ENCODE data around the gene GATB.

DNA sequence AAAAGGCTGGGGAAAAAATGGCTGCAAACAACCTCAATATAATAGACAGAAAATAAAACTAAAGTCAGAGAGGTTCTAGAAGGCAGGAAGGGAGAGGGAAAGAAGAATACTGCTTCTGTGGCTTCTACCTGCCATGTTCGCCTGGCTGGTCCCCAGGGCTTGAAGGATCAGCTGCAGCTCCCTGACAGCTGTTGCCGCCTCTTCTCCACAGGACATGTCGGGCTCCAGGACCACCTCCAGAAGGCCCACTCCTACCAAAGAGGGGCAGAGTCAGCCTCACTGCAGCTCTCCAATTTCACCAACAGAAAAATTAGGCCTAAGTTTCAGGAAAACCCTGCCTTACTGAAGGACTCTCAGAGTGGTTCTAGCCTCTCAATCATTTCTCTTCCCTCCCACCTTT, 44.9 kb downstream of the GATB start:
- TF ChIP-seq EZH2 (IDR thresholded peaks at IDR 0.05; ENCODE audit: borderline replicate concordance, low read length) = no peak
- TF ChIP-seq, protein P1, sequence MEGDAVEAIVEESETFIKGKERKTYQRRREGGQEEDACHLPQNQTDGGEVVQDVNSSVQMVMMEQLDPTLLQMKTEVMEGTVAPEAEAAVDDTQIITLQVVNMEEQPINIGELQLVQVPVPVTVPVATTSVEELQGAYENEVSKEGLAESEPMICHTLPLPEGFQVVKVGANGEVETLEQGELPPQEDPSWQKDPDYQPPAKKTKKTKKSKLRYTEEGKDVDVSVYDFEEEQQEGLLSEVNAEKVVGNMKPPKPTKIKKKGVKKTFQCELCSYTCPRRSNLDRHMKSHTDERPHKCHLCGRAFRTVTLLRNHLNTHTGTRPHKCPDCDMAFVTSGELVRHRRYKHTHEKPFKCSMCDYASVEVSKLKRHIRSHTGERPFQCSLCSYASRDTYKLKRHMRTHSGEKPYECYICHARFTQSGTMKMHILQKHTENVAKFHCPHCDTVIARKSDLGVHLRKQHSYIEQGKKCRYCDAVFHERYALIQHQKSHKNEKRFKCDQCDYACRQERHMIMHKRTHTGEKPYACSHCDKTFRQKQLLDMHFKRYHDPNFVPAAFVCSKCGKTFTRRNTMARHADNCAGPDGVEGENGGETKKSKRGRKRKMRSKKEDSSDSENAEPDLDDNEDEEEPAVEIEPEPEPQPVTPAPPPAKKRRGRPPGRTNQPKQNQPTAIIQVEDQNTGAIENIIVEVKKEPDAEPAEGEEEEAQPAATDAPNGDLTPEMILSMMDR (conservative IDR thresholded peaks at IDR 0.05 in 1 of 2, IDR thresholded peaks at IDR 0.05 in 1 of 2; ENCODE audit: extremely low read depth in 1 of 2, insufficient read depth in 1 of 2, low read depth in 1 of 2, low read length in 2 of 2) = no peak
